ENCODE measurements around the gene ZSCAN22.

Gene ZSCAN22

DNA sequence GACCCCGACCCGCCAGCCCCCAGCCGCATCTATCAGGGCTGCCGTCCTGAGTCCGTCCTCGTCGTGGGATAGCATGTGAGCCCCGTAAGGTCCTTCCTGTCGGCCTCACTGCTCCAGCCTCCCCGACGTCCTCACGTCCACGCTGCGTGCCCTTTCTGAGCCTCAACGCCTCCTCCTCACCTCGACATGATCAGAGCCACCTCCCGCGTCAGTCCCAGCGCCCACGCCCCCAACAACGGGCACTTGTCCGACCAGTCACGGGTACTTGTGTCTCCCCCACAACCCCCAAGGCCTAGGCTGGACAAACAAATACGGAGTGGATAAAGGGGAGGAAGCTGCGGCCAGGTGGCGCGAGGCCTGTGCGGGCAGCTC, 35.1 kb downstream of the ZSCAN22 start:
- peak overlapping the region; percentile 80 for H3K4me2 ChIP-seq (ENCODE audit: low read depth, low read length, poor library complexity, severe bottlenecking)
- H3K9me3 ChIP-seq (ENCODE audit: insufficient read depth, low read depth, low read length): no peaks in the 10 kb centered on the region

DNA sequence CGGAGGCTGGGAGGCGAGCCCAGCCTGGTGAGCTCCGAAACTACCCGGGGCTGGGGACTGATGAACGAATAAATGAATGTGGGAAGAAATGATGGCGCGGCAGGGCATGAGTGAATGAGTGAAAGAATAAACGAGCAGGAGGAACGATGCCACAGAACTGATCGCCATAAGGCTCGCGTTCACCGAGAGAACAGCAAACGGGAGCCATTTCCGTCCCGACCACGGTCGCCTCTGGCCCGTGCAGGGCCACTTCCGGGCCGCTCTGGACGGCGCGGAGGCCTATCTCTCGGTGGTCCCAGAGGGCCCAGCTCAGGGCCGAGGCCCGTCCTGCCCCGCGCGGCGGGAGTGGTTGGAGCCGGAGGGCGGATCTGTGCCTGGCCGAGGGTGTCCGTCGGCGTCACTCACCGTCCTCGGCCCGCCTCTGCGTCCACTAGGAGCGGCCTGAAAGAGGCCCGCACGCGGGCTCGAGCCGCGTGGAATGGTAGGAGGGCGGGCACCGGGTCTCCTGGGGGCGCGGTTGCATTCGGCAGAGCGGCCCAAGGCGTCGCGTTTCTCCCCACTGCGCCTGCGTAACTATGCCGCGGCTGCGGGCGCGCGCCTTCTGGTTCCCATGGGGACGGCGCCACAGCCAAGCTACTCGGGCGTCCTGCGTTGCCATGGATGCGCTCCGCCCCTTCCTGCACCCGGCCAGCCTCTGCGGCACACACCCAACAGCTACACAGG, 35.6 kb downstream of the ZSCAN22 start, which contains the start of gene ZNF497:
Gene ZNF497 (minus strand): TSS at position 480 of the 723 bp plus-strand sequence. CDS start 5,116 bp downstream, outside the sequence.
- Histone ChIP-seq H3K4me1 (ENCODE audit: insufficient read depth, low read length, poor library complexity, severe bottlenecking) (peaks cover 17% of the 10 kb centered on the region), H3K4me3 (ENCODE audit: low read length, poor library complexity, severe bottlenecking) (peak within 1 kb of the TSS; percentile 89), H3F3A (ENCODE audit: low read depth) (no peaks in the 10 kb centered on the region), H4K20me1 (ENCODE audit: insufficient read depth, low read length, poor library complexity, severe bottlenecking) (no peaks in the 10 kb centered on the region), H3K36me3 (ENCODE audit: insufficient read depth, low read length) (no peaks in the 10 kb centered on the region), H3K79me2 (ENCODE audit: insufficient read depth, low read length) (no peaks in the 10 kb centered on the region), H3K4me2 (ENCODE audit: low read depth, low read length, poor library complexity, severe bottlenecking) (peak within 1 kb of the TSS; percentile 80), H3K9ac (ENCODE audit: low read depth, low read length, poor library complexity, severe bottlenecking) (peak within 1 kb of the TSS; percentile 96), H3K9me3 (ENCODE audit: insufficient read depth, low read depth, low read length) (no peaks in the 10 kb centered on the region), H2AFZ (ENCODE audit: low read length) (peak within 1 kb of the TSS; percentile 96), H3K9me2 (replicated peaks; ENCODE audit: low read depth, low read length) (no peaks in the 10 kb centered on the region), H3K27me3 (ENCODE audit: insufficient read depth, low read length, poor library complexity, severe bottlenecking) (no peaks in the 10 kb centered on the region)
- TF ChIP-seq CTCF (conservative IDR thresholded peaks at IDR 0.05; ENCODE audit: low read length) (no peak), EZH2phosphoT487 (IDR thresholded peaks at IDR 0.05; ENCODE audit: borderline replicate concordance) (no peak)

More for the DNA sequence above, 35.1 kb downstream of the ZSCAN22 start:
- no peaks in the 10 kb centered on the region for H3F3A ChIP-seq (ENCODE audit: low read depth)
- H3K4me3 ChIP-seq (ENCODE audit: low read length, poor library complexity, severe bottlenecking): peak overlapping the region; percentile 89
- no peaks in the 10 kb centered on the region for H3K36me3 ChIP-seq (ENCODE audit: insufficient read depth, low read length)
- peaks cover 17% of the 10 kb centered on the region for H3K4me1 ChIP-seq (ENCODE audit: insufficient read depth, low read length, poor library complexity, severe bottlenecking)
- H4K20me1 ChIP-seq (ENCODE audit: insufficient read depth, low read length, poor library complexity, severe bottlenecking): no peaks in the 10 kb centered on the region
- no peak for TF ChIP-seq CTCF (conservative IDR thresholded peaks at IDR 0.05; ENCODE audit: low read length)
- no peak for TF ChIP-seq EZH2phosphoT487 (IDR thresholded peaks at IDR 0.05; ENCODE audit: borderline replicate concordance)
- no peaks in the 10 kb centered on the region for H3K9me2 ChIP-seq (replicated peaks; ENCODE audit: low read depth, low read length)
- H3K9ac ChIP-seq (ENCODE audit: low read depth, low read length, poor library complexity, severe bottlenecking): peak overlapping the region; percentile 96
- H2AFZ ChIP-seq (ENCODE audit: low read length): peak overlapping the region; percentile 96
- H3K79me2 ChIP-seq (ENCODE audit: insufficient read depth, low read length): no peaks in the 10 kb centered on the region
- no peaks in the 10 kb centered on the region for H3K27me3 ChIP-seq (ENCODE audit: insufficient read depth, low read length, poor library complexity, severe bottlenecking)

DNA sequence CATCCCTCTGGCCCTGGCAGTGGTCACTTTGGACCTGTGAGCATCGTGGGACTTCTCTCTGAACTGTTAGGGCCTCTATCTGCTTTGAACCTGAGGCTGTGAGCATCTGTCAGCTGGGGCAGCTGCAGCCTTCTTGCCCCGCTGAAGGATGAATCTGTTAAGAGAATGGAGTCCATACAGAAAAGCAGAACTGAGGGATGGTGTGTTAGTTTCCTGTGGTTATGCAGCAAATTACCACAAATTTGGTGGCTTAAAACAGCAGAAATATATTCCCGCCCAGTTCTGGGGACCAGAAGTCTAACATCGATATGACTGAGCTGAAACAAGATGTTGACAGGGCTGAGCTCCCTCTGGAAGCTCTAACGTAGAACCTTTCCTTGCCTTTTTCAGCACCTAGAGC, 37.4 kb downstream of the ZSCAN22 start:
- Histone ChIP-seq H3K9ac (ENCODE audit: low read depth, low read length, poor library complexity, severe bottlenecking) (no peak overlapping the region), H3K4me1 (ENCODE audit: insufficient read depth, low read length, poor library complexity, severe bottlenecking) (peaks cover 17% of the 10 kb centered on the region), H3K9me2 (replicated peaks; ENCODE audit: low read depth, low read length) (no peaks in the 10 kb centered on the region), H2AFZ (ENCODE audit: low read length) (no peak overlapping the region), H3F3A (ENCODE audit: low read depth) (no peaks in the 10 kb centered on the region), H4K20me1 (ENCODE audit: insufficient read depth, low read length, poor library complexity, severe bottlenecking) (no peaks in the 10 kb centered on the region), H3K79me2 (ENCODE audit: insufficient read depth, low read length) (no peaks in the 10 kb centered on the region), H3K9me3 (ENCODE audit: insufficient read depth, low read depth, low read length) (no peaks in the 10 kb centered on the region), H3K4me2 (ENCODE audit: low read depth, low read length, poor library complexity, severe bottlenecking) (no peak overlapping the region), H3K27me3 (ENCODE audit: insufficient read depth, low read length, poor library complexity, severe bottlenecking) (no peaks in the 10 kb centered on the region), H3K36me3 (ENCODE audit: insufficient read depth, low read length) (no peaks in the 10 kb centered on the region), H3K4me3 (ENCODE audit: low read length, poor library complexity, severe bottlenecking) (no peak overlapping the region)
- no peak for TF ChIP-seq CTCF (conservative IDR thresholded peaks at IDR 0.05; ENCODE audit: low read length)
- no peak for TF ChIP-seq EZH2phosphoT487 (IDR thresholded peaks at IDR 0.05; ENCODE audit: borderline replicate concordance)

Data from Loucy (cell line).